Transverse colon (tissue), 3 donors: Measurements from ENCODE around the gene ZIC2.

Experiments
- CTCF ChIP-seq, 5 experiments: fragments of 200-600 bp in 3 of 5; fragments of 450-650 bp in 2 of 5; sonication (generic) in 3 of 5; IDR thresholded peaks; 1 replicate in 2 of 5; 2 replicates in 3 of 5; pipeline ENCODE4 v1.5.1; 2016 to 2017; ENCODE audit warnings: antibody characterized with exemption in 5 of 5, inconsistent platforms in 3 of 5, mild to moderate bottlenecking in 2 of 5, moderate library complexity in 1 of 5
- EP300 ChIP-seq: sonication (generic); formaldehyde crosslinking; IDR thresholded peaks from one replicate; pipeline ENCODE4 v1.6.1; 2017; ENCODE audit warnings: antibody characterized with exemption, low read depth
- POLR2A ChIP-seq: fragments of 450-650 bp; IDR thresholded peaks from one replicate; pipeline ENCODE4 v1.6.1; 2016; ENCODE audit warnings: antibody characterized with exemption, mild to moderate bottlenecking, moderate library complexity

GRCh38 chr13:99974939-99975561 lies 6.5 kb upstream of the ZIC2 start:
- TF ChIP-seq POLR2A (no peak), CTCF (IDR thresholded peaks at IDR 0.05) (no peak), EP300 (no peak)
